GM23338 (cell line): ENCODE data around the gene PTCD2. TPM values are rescaled to one million over a fixed set of nuclear protein-coding genes. Genes with fewer than 3 reads are reported as not detected.

Experiments used
- ATAC-seq: fragments of 200-7000 bp; cut with Tn5 transposase; 3 replicates; pipeline ENCODE4 v1.9.1; 2020
- DNase-seq: peaks from one replicate; pipeline ENCODE4 v3.0.0-alpha.2; 2015; ENCODE audit warnings: low spot score
- H2AFZ ChIP-seq: fragments of 200-600 bp; sonication (generic); 2 replicates; pipeline ENCODE4 v1.8.0; 2016; ENCODE audit warnings: antibody characterized with exemption, mild to moderate bottlenecking, moderate library complexity
- H3F3A ChIP-seq: fragments of 200-600 bp; sonication (generic); replicated peaks from 2 replicates; pipeline ENCODE4 v1.8.0; 2017; ENCODE audit warnings: antibody characterized with exemption, mixed run types, low read depth
- H3K27ac ChIP-seq: fragments of 200-600 bp; sonication (generic); 2 replicates; pipeline ENCODE4 v1.6.1; 2016; ENCODE audit warnings: low read depth
- H3K27me3 ChIP-seq: fragments of 200-600 bp; sonication (generic); 2 replicates; pipeline ENCODE4 v1.8.0; 2016; ENCODE audit warnings: mild to moderate bottlenecking, mixed run types, moderate library complexity; ENCODE audit not compliant: insufficient read depth
- H3K36me3 ChIP-seq: fragments of 200-600 bp; sonication (generic); 2 replicates; pipeline ENCODE4 v1.8.0; 2016; ENCODE audit warnings: mild to moderate bottlenecking; ENCODE audit not compliant: insufficient read depth
- H3K4me1 ChIP-seq: fragments of 200-600 bp; sonication (generic); 2 replicates; pipeline ENCODE4 v1.8.0; 2016; ENCODE audit warnings: mild to moderate bottlenecking, moderate library complexity; ENCODE audit not compliant: insufficient read depth
- H3K4me2 ChIP-seq: fragments of 200-600 bp; sonication (generic); 2 replicates; pipeline ENCODE4 v1.7.1; 2017; ENCODE audit warnings: mixed run types
- H3K4me3 ChIP-seq: fragments of 200-600 bp; sonication (generic); 2 replicates; pipeline ENCODE4 v1.6.1; 2016; ENCODE audit warnings: mixed run types
- H3K79me2 ChIP-seq: fragments of 200-600 bp; sonication (generic); replicated peaks from 2 replicates; pipeline ENCODE4 v1.8.0; 2017; ENCODE audit warnings: mild to moderate bottlenecking; ENCODE audit not compliant: insufficient read depth
- H3K9me2 ChIP-seq: fragments of 200-600 bp; sonication (generic); 2 replicates; pipeline ENCODE4 v1.8.0; 2017; ENCODE audit not compliant: insufficient read depth
- H4K20me1 ChIP-seq: fragments of 200-600 bp; sonication (generic); replicated peaks from 2 replicates; pipeline ENCODE4 v1.8.0; 2017; ENCODE audit warnings: mild to moderate bottlenecking; ENCODE audit not compliant: insufficient read depth
- H3K27ac Mint-ChIP-seq: 2 replicates; pipeline ENCODE4 v1.8.0; 2020; ENCODE audit warnings: inconsistent platforms, mild to moderate bottlenecking, moderate library complexity, mixed read lengths
- H3K27me3 Mint-ChIP-seq: 3 replicates; pipeline ENCODE4 v1.8.0; 2022; ENCODE audit warnings: low read depth, mild to moderate bottlenecking, moderate library complexity, mixed read lengths, inconsistent platforms; ENCODE audit not compliant: insufficient read depth, poor library complexity
- H3K36me3 Mint-ChIP-seq: 3 replicates; pipeline ENCODE4 v1.8.0; 2021; ENCODE audit warnings: low read depth, mild to moderate bottlenecking, inconsistent platforms, moderate library complexity, mixed read lengths
- H3K4me1 Mint-ChIP-seq: 3 replicates; pipeline ENCODE4 v1.8.0; 2020; ENCODE audit warnings: mild to moderate bottlenecking, inconsistent platforms, mixed read lengths
- H3K4me3 Mint-ChIP-seq: 3 replicates; pipeline ENCODE4 v1.8.0; 2021; ENCODE audit warnings: moderate library complexity, mild to moderate bottlenecking, inconsistent platforms, mixed read lengths
- H3K9me3 Mint-ChIP-seq: 3 replicates; pipeline ENCODE4 v1.8.0; 2020; ENCODE audit warnings: moderate library complexity, mild to moderate bottlenecking, inconsistent platforms, mixed read lengths
- CREB1 ChIP-seq: fragments of 250-450 bp; sonication (Bioruptor Pico); IDR thresholded peaks from 2 replicates; pipeline ENCODE4 v1.5.0; 2020; ENCODE audit warnings: low read depth, mild to moderate bottlenecking, moderate library complexity
- POLR2AphosphoS5 ChIP-seq: IDR thresholded peaks from 2 replicates; pipeline ENCODE4 v1.6.1; 2016; ENCODE audit warnings: antibody characterized with exemption, low read depth
- REST ChIP-seq: IDR thresholded peaks from one replicate; pipeline ENCODE4 v1.6.1; 2018; ENCODE audit warnings: antibody characterized with exemption; ENCODE audit not compliant: unreplicated experiment
- ZNF114 ChIP-seq: fragments of 250-450 bp; sonication (Bioruptor Pico); IDR thresholded peaks from 2 replicates; pipeline ENCODE4 v1.5.0; 2020; ENCODE audit warnings: mild to moderate bottlenecking, moderate library complexity
- ZNF331 ChIP-seq: fragments of 250-450 bp; sonication (Bioruptor Pico); IDR thresholded peaks from 2 replicates; pipeline ENCODE4 v1.5.0; 2020; ENCODE audit warnings: low read depth, mild to moderate bottlenecking, moderate library complexity
- long read RNA-seq: library from polyadenylated mRNA; unstranded; transcript quantifications from one replicate; pipeline ENCODE4 v2.0.0, GENCODE V29; 2020; ENCODE audit not compliant: unreplicated experiment
- polyA plus RNA-seq: library from polyadenylated mRNA; unstranded; fragments of >200 nt; fragmentation: Nextera tagmentation; extraction: Ambion mirVana; gene quantifications from 2 replicates; pipeline ENCODE4 v1.2.1, GENCODE V29; 2016
- total RNA-seq: library from RNA; depleted of rRNA; stranded (reverse); fragments of >200 nt; shearing (Covaris generic); gene quantifications from 2 replicates; pipeline ENCODE4 v1.2.3, GENCODE V29; 2014; rRNA removed
- TF ChIP-seq, protein P1 (sequence below), 2 experiments: fragments of 200-600 bp in 1 of 2; sonication (generic) in 1 of 2; conservative IDR thresholded peaks; 2 replicates each; pipeline versions ENCODE4 v1.5.1 to v1.6.1; 2016 to 2017; ENCODE audit warnings: antibody characterized with exemption in 2 of 2, low read depth in 2 of 2, mild to moderate bottlenecking in 2 of 2, moderate library complexity in 1 of 2
- TF ChIP-seq, protein P2 (sequence below): IDR thresholded peaks from 2 replicates; pipeline ENCODE4 v1.6.1; 2016; ENCODE audit warnings: antibody characterized with exemption

The PTCD2 gene, protein sequence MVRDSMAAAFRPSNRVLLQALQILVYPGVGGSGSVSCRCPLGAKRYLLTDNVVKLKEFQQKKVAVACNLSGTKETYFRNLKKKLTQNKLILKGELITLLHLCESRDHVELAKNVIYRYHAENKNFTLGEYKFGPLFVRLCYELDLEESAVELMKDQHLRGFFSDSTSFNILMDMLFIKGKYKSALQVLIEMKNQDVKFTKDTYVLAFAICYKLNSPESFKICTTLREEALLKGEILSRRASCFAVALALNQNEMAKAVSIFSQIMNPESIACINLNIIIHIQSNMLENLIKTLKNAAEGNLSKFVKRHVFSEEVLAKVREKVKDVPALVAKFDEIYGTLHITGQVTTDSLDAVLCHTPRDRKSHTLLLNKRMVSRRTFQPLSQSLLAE
- total RNA-seq (11.3 and 14.5 TPM in 2 replicates), polyA plus RNA-seq (4.3 and 8.8 TPM in 2 replicates)
- long read RNA-seq, full-length matches to known transcripts, result 11 of 14 reads
- long read RNA-seq, partial matches to known transcripts, result 1 of 14 reads
- long read RNA-seq, other reads (novel, unspliced or antisense), result 2 of 14 reads

DNA sequence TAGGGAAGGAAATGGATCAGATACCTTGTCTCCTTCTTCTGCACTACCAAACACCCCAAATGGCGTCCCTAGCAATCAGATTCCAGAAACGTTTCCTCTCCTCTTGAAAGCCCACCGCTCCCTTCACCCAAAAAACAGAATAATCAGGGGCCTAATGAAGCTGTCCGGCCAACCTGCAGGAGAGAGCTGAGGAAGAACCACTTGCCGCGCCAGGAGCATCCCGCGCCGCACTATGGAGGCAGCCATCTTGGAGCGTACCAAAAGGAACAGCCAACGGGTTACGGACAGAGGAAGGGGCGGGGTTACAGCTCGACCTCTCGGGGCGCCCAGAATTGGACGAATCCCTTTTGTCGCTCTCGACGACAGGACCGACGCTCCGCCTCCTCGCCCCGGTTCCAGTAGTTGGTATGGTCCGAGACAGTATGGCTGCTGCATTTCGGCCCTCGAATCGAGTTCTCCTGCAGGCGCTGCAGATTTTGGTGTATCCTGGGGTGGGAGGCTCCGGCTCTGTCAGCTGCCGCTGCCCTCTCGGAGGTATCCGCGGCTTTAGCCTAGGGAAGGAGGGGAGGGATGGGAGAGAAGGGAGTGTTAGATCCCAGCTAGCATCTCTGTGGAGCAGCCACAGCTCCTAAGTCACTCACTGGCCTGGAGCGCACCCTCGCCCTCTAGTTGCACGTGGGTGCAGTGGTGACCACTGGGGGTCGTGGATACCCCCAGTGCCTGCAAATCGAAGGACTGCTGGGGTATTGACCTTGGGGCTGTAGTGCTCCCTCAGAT, at the start of gene PTCD2, which contains the start of gene MRPS27:
Gene PTCD2, plus strand, starts transcription at position 398 of the 777 bp plus-strand sequence. Its CDS starts 10 bp downstream, at position 408.
Gene MRPS27, minus strand, starts transcription at position 265 of the 777 bp plus-strand sequence. Its CDS starts 19 bp downstream, at position 246.
- no peaks in the 10 kb centered on the region for H3K27me3 ChIP-seq
- no peaks in the 10 kb centered on the region for H3K9me2 ChIP-seq
- peak within 1 kb of the TSS; percentile 88 for H3K4me3 ChIP-seq
- peak within 1 kb of the TSS; percentile 99 for H3K27ac Mint-ChIP-seq
- peaks cover 3% of the 10 kb centered on the region; the same call in 1 of the 2 replicates for H3K4me1 ChIP-seq
- H3K9me3 Mint-ChIP-seq, result no peaks in the 10 kb centered on the region
- peaks cover 54% of the 10 kb centered on the region for H3K79me2 ChIP-seq
- no peaks in the 10 kb centered on the region; the same call in 1 of the 2 replicates for H4K20me1 ChIP-seq
- TF ChIP-seq REST (peak; percentile 4), CREB1 (CRISPR knock-in tag) (peak; percentile 93), POLR2AphosphoS5 (peak; percentile 94), ZNF114 (no peak)
- TF ChIP-seq, protein P1, sequence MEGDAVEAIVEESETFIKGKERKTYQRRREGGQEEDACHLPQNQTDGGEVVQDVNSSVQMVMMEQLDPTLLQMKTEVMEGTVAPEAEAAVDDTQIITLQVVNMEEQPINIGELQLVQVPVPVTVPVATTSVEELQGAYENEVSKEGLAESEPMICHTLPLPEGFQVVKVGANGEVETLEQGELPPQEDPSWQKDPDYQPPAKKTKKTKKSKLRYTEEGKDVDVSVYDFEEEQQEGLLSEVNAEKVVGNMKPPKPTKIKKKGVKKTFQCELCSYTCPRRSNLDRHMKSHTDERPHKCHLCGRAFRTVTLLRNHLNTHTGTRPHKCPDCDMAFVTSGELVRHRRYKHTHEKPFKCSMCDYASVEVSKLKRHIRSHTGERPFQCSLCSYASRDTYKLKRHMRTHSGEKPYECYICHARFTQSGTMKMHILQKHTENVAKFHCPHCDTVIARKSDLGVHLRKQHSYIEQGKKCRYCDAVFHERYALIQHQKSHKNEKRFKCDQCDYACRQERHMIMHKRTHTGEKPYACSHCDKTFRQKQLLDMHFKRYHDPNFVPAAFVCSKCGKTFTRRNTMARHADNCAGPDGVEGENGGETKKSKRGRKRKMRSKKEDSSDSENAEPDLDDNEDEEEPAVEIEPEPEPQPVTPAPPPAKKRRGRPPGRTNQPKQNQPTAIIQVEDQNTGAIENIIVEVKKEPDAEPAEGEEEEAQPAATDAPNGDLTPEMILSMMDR (conservative IDR thresholded peaks at IDR 0.05; ENCODE audit: low read depth in 2 of 2), result peak; percentile 32 to 36; a peak in 3 of 4 replicates
- no peaks in the 10 kb centered on the region for H3K36me3 ChIP-seq
- peak within 1 kb of the TSS; percentile 88 for H3K27ac ChIP-seq
- DNase-seq, result peak; percentile 100
- H3K4me2 ChIP-seq, result peak within 1 kb of the TSS; percentile 85
- H3K4me3 Mint-ChIP-seq, result peak within 1 kb of the TSS; percentile 99
- no peaks in the 10 kb centered on the region for H3F3A ChIP-seq
- H3K4me1 Mint-ChIP-seq, result peaks cover 24% of the 10 kb centered on the region
- peak within 1 kb of the TSS; percentile 66 for H2AFZ ChIP-seq
- H3K36me3 Mint-ChIP-seq, result peaks cover 30% of the 10 kb centered on the region
- ATAC-seq, result peak; percentile 96
- peaks cover 7% of the 10 kb centered on the region for H3K27me3 Mint-ChIP-seq

DNA sequence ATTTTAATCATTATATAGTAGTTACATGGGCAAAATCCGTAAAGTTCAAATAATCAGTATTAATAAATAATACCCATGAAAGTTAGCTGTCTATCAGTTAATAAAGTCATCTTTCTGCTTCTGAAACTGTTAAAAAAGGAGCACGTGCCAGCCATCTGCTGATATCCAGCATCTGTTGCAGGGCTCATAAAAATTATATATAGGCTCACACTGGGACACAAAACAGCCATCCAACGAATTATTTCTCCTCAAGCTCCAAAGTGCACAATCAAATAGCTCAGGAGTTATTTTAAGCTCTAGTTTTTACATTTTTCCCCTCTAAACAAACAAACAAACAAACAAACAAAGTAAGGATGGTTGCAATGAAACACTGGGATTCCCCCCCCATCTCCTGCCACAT, 48.5 kb upstream of the PTCD2 start:
- Histone ChIP-seq H4K20me1 (peaks cover 3% of the 10 kb centered on the region; the same call in 1 of the 2 replicates), H3K4me2 (no peak overlapping the region), H3K36me3 (0 out of 2 replicates have a peak, but pooled peaks cover 4% of the 10 kb centered on the region), H2AFZ (no peak overlapping the region), H3K9me2 (no peaks in the 10 kb centered on the region), H3F3A (no peaks in the 10 kb centered on the region), H3K79me2 (peaks cover 33% of the 10 kb centered on the region), H3K27ac (no peak overlapping the region), H3K27me3 (no peaks in the 10 kb centered on the region), H3K4me3 (no peak overlapping the region), H3K4me1 (no peaks in the 10 kb centered on the region; the same call in 1 of the 2 replicates)
- H3K27ac Mint-ChIP-seq, result no peak overlapping the region
- H3K4me3 Mint-ChIP-seq, result no peak overlapping the region
- H3K27me3 Mint-ChIP-seq, result peaks cover 2% of the 10 kb centered on the region
- peaks cover 20% of the 10 kb centered on the region; the same call in 2 of the 3 replicates for H3K4me1 Mint-ChIP-seq
- peaks cover 16% of the 10 kb centered on the region for H3K36me3 Mint-ChIP-seq
- ATAC-seq (no peak), DNase-seq (no peak)
- no peaks in the 10 kb centered on the region for H3K9me3 Mint-ChIP-seq
- TF ChIP-seq ZNF331 (CRISPR knock-in tag) (no peak), ZNF114 (no peak)
- TF ChIP-seq, protein P2, sequence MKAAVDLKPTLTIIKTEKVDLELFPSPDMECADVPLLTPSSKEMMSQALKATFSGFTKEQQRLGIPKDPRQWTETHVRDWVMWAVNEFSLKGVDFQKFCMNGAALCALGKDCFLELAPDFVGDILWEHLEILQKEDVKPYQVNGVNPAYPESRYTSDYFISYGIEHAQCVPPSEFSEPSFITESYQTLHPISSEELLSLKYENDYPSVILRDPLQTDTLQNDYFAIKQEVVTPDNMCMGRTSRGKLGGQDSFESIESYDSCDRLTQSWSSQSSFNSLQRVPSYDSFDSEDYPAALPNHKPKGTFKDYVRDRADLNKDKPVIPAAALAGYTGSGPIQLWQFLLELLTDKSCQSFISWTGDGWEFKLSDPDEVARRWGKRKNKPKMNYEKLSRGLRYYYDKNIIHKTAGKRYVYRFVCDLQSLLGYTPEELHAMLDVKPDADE, result no peak
